Fibroblast of lung (primary cell): Measurements from ENCODE around the gene GNPAT. TPM values are rescaled to one million over a fixed set of nuclear protein-coding genes. Genes with fewer than 3 reads are reported as not detected.
A peak's percentile ranks its signal among the peaks of the same experiment; 100 is the strongest.

Experiments
- DNase-seq, 2 donors: peaks; one replicate each; pipeline versions ENCODE4 v3.0.0 to v3.0.0-alpha.2; 2010; ENCODE audit warnings: low read depth in 2 of 2
- H2AFZ ChIP-seq: 2 replicates; pipeline ENCODE4 v1.5.1; 2012; ENCODE audit warnings: low read length, control low read depth, inconsistent platforms
- H3K27ac ChIP-seq: 2 replicates; pipeline ENCODE4 v1.5.1; 2011; ENCODE audit warnings: low read length, control low read depth; ENCODE audit not compliant: insufficient read depth
- H3K27me3 ChIP-seq: 2 replicates; pipeline ENCODE4 v1.5.1; 2011; ENCODE audit warnings: mild to moderate bottlenecking, low read length; ENCODE audit not compliant: control insufficient read depth, insufficient read depth
- H3K36me3 ChIP-seq: 2 replicates; pipeline ENCODE4 v1.5.1; 2011; ENCODE audit warnings: low read length; ENCODE audit not compliant: control insufficient read depth, insufficient read depth
- H3K4me1 ChIP-seq: 2 replicates; pipeline ENCODE4 v1.5.1; 2011; ENCODE audit warnings: low read length; ENCODE audit not compliant: control insufficient read depth, insufficient read depth; ENCODE audit errors: extremely low read depth
- H3K4me2 ChIP-seq: 2 replicates; pipeline ENCODE4 v1.5.1; 2011; ENCODE audit warnings: low read length, control low read depth; ENCODE audit not compliant: insufficient read depth; ENCODE audit errors: extremely low read depth
- H3K4me3 ChIP-seq, 4 experiments: fragments of 200-600 bp in 1 of 4; sonication (generic) in 1 of 4; replicated peaks in 1 of 4; 2 replicates each; pipeline ENCODE4 v1.5.1; 2011 to 2016; ENCODE audit warnings: low read length in 4 of 4, low read depth in 3 of 4, mild to moderate bottlenecking in 3 of 4, control low read depth in 2 of 4, inconsistent platforms in 1 of 4, mixed read lengths in 1 of 4; ENCODE audit not compliant: insufficient read depth in 1 of 4; ENCODE audit errors: control extremely low read depth in 1 of 4
- H3K79me2 ChIP-seq: 2 replicates; pipeline ENCODE4 v1.5.1; 2012; ENCODE audit warnings: mild to moderate bottlenecking, low read length, inconsistent platforms; ENCODE audit not compliant: control insufficient read depth, insufficient read depth
- H3K9ac ChIP-seq: 2 replicates; pipeline ENCODE4 v1.5.1; 2011; ENCODE audit warnings: mild to moderate bottlenecking, low read length, control low read depth; ENCODE audit not compliant: insufficient read depth
- H3K9me3 ChIP-seq: 2 replicates; pipeline ENCODE4 v1.5.1; 2012; ENCODE audit warnings: low read depth, low read length; ENCODE audit not compliant: control insufficient read depth, insufficient read depth
- H4K20me1 ChIP-seq: 2 replicates; pipeline ENCODE4 v1.5.1; 2011; ENCODE audit warnings: low read length; ENCODE audit not compliant: control insufficient read depth, insufficient read depth; ENCODE audit errors: extremely low read depth
- EZH2 ChIP-seq: IDR thresholded peaks from 2 replicates; pipeline ENCODE4 v1.5.1; 2012; ENCODE audit warnings: low read length, control low read depth, mild to moderate bottlenecking; ENCODE audit errors: missing control alignments
- polyA plus RNA-seq, 2 donors: library from polyadenylated mRNA; depleted of rRNA in 1 of 2; stranded (reverse) in 1 of 2; unstranded in 1 of 2; fragments of >200 nt; gene quantifications; 2 replicates each; pipeline ENCODE4 v1.2.1, GENCODE V29; 2011 to 2012; ENCODE audit warnings: missing spikeins in 1 of 2
- total RNA-seq: library from RNA; depleted of rRNA; stranded (reverse); fragments of >200 nt; gene quantifications from 2 replicates; pipeline ENCODE4 v1.2.1, GENCODE V29; 2014
- TF ChIP-seq, protein P1 (sequence below), 2 donors: IDR thresholded peaks in 1 of 2; conservative IDR thresholded peaks in 1 of 2; 1 replicate in 1 of 2; 2 replicates in 1 of 2; pipeline ENCODE4 v1.5.1; 2011 to 2012; ENCODE audit warnings: low read length in 2 of 2, control low read depth in 1 of 2, inconsistent platforms in 1 of 2, low read depth in 1 of 2, mild to moderate bottlenecking in 1 of 2

Gene GNPAT
- total and polyA plus RNA-seq, 2 donors (not counting 1 experiment from before 2014, with no cell fraction given) = 42.5 to 60.4 TPM

GRCh38 chr1:231236938-231237337 lies 4.1 kb upstream of the GNPAT start:
- Histone ChIP-seq H3K9ac (no peak overlapping the region), H4K20me1 (no peaks in the 10 kb centered on the region), H3K4me3 (no peak overlapping the region), H3K27me3 (no peaks in the 10 kb centered on the region), H3K36me3 (no peaks in the 10 kb centered on the region), H3K4me2 (no peak overlapping the region), H2AFZ (no peak overlapping the region), H3K27ac (no peak overlapping the region), H3K79me2 (peaks cover 15% of the 10 kb centered on the region), H3K9me3 (no peaks in the 10 kb centered on the region), H3K4me1 (no peaks in the 10 kb centered on the region)
- DNase-seq = no peak
- TF ChIP-seq, protein P1, sequence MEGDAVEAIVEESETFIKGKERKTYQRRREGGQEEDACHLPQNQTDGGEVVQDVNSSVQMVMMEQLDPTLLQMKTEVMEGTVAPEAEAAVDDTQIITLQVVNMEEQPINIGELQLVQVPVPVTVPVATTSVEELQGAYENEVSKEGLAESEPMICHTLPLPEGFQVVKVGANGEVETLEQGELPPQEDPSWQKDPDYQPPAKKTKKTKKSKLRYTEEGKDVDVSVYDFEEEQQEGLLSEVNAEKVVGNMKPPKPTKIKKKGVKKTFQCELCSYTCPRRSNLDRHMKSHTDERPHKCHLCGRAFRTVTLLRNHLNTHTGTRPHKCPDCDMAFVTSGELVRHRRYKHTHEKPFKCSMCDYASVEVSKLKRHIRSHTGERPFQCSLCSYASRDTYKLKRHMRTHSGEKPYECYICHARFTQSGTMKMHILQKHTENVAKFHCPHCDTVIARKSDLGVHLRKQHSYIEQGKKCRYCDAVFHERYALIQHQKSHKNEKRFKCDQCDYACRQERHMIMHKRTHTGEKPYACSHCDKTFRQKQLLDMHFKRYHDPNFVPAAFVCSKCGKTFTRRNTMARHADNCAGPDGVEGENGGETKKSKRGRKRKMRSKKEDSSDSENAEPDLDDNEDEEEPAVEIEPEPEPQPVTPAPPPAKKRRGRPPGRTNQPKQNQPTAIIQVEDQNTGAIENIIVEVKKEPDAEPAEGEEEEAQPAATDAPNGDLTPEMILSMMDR (conservative IDR thresholded peaks at IDR 0.05 in 1 of 2, IDR thresholded peaks at IDR 0.05 in 1 of 2; ENCODE audit: low read depth in 1 of 2, low read length in 2 of 2) = no peak
- no peak for TF ChIP-seq EZH2

DNA sequence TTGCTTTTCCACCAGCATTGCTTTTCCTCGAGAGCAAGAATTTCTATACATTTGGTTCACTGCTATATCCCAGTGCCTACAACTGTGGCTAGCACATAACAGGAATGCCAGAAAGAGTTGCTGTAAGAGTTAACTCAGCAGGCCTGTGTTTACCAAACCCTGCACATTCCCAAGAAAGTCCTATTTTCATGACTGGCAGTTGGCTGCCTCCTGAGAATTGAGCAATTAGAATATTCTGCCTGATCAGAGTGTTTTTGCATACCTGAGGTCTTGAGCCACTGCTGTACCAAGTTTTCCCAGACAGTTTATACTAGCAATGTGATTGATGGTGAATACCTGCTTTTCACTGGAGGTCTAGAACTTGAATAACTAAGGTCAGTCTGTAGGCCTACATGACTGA lies 2.7 kb upstream of the GNPAT start:
- no peak overlapping the region for H3K4me2 ChIP-seq
- no peaks in the 10 kb centered on the region for H3K9me3 ChIP-seq
- no peak overlapping the region for H3K27ac ChIP-seq
- TF ChIP-seq, protein P1 (conservative IDR thresholded peaks at IDR 0.05 in 1 of 2, IDR thresholded peaks at IDR 0.05 in 1 of 2; ENCODE audit: low read depth in 1 of 2, low read length in 2 of 2) = no peak
- no peak for TF ChIP-seq EZH2
- H3K9ac ChIP-seq = no peak overlapping the region
- no peak overlapping the region for H3K4me3 ChIP-seq
- no peak for DNase-seq
- no peak overlapping the region for H2AFZ ChIP-seq
- peaks cover 27% of the 10 kb centered on the region for H3K79me2 ChIP-seq
- H3K27me3 ChIP-seq = no peaks in the 10 kb centered on the region
- H3K4me1 ChIP-seq = no peaks in the 10 kb centered on the region
- H4K20me1 ChIP-seq = no peaks in the 10 kb centered on the region
- H3K36me3 ChIP-seq = no peaks in the 10 kb centered on the region

GRCh38 chr1:231240531-231240882 lies 505 bp upstream of the GNPAT start:
- peak; percentile 12 to 25 for DNase-seq
- H2AFZ ChIP-seq = peak overlapping the region; percentile 90
- peaks cover 44% of the 10 kb centered on the region for H3K79me2 ChIP-seq
- no peaks in the 10 kb centered on the region for H3K27me3 ChIP-seq
- H3K4me2 ChIP-seq = peak overlapping the region; percentile 94
- peak overlapping the region; percentile 75 to 96 (median 86) for H3K4me3 ChIP-seq
- peak overlapping the region; percentile 83 for H3K27ac ChIP-seq
- peak overlapping the region; percentile 63 for H3K9ac ChIP-seq
- no peaks in the 10 kb centered on the region for H3K4me1 ChIP-seq
- TF ChIP-seq, protein P1 (conservative IDR thresholded peaks at IDR 0.05 in 1 of 2, IDR thresholded peaks at IDR 0.05 in 1 of 2; ENCODE audit: low read depth in 1 of 2, low read length in 2 of 2) = no peak
- no peaks in the 10 kb centered on the region for H4K20me1 ChIP-seq
- H3K36me3 ChIP-seq = no peaks in the 10 kb centered on the region
- H3K9me3 ChIP-seq = no peaks in the 10 kb centered on the region
